Measurements from ENCODE around the gene CD200. TPM values are rescaled to one million over a fixed set of nuclear protein-coding genes. Genes with fewer than 3 reads are reported as not detected.

The CD200 gene
- total and polyA plus RNA-seq, 2 experiments from 2014 or later = 51.9 to 65.0 TPM

DNA sequence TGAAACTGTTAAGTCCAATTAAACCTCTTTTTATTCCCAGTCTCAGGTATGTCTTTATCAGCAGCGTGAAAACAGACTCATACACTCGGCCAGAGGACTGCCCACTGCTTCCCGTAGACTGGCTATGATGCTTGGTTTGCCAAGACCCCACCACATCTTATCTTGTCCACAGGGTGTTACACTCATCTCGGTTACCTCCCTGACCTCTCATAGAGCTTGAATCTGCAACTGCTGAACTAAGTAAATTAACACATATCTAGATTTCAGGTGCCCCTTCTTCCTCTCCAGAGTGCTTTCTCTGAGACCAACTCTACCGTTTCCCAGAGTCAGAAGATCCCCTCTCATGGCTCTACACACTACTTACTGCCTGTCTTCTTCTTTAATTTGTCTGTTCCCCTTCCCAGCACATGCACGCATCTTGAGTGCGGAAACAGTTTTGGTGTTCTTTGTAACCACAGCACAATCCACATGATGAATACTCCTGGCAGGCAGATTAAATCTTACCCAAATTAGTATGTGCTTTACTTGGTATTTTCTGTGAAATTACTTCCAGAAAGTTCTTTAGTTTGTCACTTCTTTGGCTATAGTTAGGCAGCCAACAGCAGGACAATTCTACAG lies 49.7 kb downstream of the CD200 start:
- no peak overlapping the region for H3K27ac ChIP-seq (ENCODE audit: low read depth)
- no peak overlapping the region for H3K4me3 ChIP-seq
- H3K9me2 ChIP-seq (ENCODE audit: insufficient read depth) = peaks cover 12% of the 10 kb centered on the region
- H3K9me3 Mint-ChIP-seq = no peaks in the 10 kb centered on the region
- H3K27me3 Mint-ChIP-seq (ENCODE audit: insufficient read depth, low read depth, poor library complexity) = no peaks in the 10 kb centered on the region
- no peaks in the 10 kb centered on the region for H3K27me3 ChIP-seq (ENCODE audit: insufficient read depth)
- H3K4me2 ChIP-seq = no peak overlapping the region
- H2AFZ ChIP-seq = peak overlapping the region; percentile 72; the same call in 1 of the 2 replicates
- peaks cover 26% of the 10 kb centered on the region for H3K4me1 Mint-ChIP-seq
- no peaks in the 10 kb centered on the region for H3K36me3 ChIP-seq (ENCODE audit: insufficient read depth)
- no peaks in the 10 kb centered on the region for H3K36me3 Mint-ChIP-seq (ENCODE audit: low read depth)
- no peaks in the 10 kb centered on the region for H4K20me1 ChIP-seq (replicated peaks; ENCODE audit: insufficient read depth)
- DNase-seq (ENCODE audit: low spot score) (no peak), ATAC-seq (no peak)
- TF ChIP-seq ZNF114 (CRISPR knock-in tag; IDR thresholded peaks at IDR 0.05) (no peak), CREB1 (CRISPR knock-in tag; IDR thresholded peaks at IDR 0.05; ENCODE audit: low read depth) (no peak), POLR2AphosphoS5 (IDR thresholded peaks at IDR 0.05; ENCODE audit: low read depth) (no peak), NANOG (IDR thresholded peaks at IDR 0.05; ENCODE audit: borderline replicate concordance) (no peak), EZH2phosphoT487 (IDR thresholded peaks at IDR 0.05; ENCODE audit: unreplicated experiment) (no peak), EZH2 (IDR thresholded peaks at IDR 0.05; ENCODE audit: low read depth, unreplicated experiment) (no peak), ZNF331 (CRISPR knock-in tag; IDR thresholded peaks at IDR 0.05; ENCODE audit: low read depth) (no peak), JUNB (IDR thresholded peaks at IDR 0.05; ENCODE audit: unreplicated experiment) (no peak), STAT1 (IDR thresholded peaks at IDR 0.05; ENCODE audit: unreplicated experiment) (no peak)
- TF ChIP-seq, protein P1, sequence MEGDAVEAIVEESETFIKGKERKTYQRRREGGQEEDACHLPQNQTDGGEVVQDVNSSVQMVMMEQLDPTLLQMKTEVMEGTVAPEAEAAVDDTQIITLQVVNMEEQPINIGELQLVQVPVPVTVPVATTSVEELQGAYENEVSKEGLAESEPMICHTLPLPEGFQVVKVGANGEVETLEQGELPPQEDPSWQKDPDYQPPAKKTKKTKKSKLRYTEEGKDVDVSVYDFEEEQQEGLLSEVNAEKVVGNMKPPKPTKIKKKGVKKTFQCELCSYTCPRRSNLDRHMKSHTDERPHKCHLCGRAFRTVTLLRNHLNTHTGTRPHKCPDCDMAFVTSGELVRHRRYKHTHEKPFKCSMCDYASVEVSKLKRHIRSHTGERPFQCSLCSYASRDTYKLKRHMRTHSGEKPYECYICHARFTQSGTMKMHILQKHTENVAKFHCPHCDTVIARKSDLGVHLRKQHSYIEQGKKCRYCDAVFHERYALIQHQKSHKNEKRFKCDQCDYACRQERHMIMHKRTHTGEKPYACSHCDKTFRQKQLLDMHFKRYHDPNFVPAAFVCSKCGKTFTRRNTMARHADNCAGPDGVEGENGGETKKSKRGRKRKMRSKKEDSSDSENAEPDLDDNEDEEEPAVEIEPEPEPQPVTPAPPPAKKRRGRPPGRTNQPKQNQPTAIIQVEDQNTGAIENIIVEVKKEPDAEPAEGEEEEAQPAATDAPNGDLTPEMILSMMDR (conservative IDR thresholded peaks at IDR 0.05; ENCODE audit: low read depth in 2 of 2) = no peak
- TF ChIP-seq, protein P2, sequence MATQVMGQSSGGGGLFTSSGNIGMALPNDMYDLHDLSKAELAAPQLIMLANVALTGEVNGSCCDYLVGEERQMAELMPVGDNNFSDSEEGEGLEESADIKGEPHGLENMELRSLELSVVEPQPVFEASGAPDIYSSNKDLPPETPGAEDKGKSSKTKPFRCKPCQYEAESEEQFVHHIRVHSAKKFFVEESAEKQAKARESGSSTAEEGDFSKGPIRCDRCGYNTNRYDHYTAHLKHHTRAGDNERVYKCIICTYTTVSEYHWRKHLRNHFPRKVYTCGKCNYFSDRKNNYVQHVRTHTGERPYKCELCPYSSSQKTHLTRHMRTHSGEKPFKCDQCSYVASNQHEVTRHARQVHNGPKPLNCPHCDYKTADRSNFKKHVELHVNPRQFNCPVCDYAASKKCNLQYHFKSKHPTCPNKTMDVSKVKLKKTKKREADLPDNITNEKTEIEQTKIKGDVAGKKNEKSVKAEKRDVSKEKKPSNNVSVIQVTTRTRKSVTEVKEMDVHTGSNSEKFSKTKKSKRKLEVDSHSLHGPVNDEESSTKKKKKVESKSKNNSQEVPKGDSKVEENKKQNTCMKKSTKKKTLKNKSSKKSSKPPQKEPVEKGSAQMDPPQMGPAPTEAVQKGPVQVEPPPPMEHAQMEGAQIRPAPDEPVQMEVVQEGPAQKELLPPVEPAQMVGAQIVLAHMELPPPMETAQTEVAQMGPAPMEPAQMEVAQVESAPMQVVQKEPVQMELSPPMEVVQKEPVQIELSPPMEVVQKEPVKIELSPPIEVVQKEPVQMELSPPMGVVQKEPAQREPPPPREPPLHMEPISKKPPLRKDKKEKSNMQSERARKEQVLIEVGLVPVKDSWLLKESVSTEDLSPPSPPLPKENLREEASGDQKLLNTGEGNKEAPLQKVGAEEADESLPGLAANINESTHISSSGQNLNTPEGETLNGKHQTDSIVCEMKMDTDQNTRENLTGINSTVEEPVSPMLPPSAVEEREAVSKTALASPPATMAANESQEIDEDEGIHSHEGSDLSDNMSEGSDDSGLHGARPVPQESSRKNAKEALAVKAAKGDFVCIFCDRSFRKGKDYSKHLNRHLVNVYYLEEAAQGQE (IDR thresholded peaks at IDR 0.05; ENCODE audit: unreplicated experiment) = no peak
- TF ChIP-seq, protein P3, sequence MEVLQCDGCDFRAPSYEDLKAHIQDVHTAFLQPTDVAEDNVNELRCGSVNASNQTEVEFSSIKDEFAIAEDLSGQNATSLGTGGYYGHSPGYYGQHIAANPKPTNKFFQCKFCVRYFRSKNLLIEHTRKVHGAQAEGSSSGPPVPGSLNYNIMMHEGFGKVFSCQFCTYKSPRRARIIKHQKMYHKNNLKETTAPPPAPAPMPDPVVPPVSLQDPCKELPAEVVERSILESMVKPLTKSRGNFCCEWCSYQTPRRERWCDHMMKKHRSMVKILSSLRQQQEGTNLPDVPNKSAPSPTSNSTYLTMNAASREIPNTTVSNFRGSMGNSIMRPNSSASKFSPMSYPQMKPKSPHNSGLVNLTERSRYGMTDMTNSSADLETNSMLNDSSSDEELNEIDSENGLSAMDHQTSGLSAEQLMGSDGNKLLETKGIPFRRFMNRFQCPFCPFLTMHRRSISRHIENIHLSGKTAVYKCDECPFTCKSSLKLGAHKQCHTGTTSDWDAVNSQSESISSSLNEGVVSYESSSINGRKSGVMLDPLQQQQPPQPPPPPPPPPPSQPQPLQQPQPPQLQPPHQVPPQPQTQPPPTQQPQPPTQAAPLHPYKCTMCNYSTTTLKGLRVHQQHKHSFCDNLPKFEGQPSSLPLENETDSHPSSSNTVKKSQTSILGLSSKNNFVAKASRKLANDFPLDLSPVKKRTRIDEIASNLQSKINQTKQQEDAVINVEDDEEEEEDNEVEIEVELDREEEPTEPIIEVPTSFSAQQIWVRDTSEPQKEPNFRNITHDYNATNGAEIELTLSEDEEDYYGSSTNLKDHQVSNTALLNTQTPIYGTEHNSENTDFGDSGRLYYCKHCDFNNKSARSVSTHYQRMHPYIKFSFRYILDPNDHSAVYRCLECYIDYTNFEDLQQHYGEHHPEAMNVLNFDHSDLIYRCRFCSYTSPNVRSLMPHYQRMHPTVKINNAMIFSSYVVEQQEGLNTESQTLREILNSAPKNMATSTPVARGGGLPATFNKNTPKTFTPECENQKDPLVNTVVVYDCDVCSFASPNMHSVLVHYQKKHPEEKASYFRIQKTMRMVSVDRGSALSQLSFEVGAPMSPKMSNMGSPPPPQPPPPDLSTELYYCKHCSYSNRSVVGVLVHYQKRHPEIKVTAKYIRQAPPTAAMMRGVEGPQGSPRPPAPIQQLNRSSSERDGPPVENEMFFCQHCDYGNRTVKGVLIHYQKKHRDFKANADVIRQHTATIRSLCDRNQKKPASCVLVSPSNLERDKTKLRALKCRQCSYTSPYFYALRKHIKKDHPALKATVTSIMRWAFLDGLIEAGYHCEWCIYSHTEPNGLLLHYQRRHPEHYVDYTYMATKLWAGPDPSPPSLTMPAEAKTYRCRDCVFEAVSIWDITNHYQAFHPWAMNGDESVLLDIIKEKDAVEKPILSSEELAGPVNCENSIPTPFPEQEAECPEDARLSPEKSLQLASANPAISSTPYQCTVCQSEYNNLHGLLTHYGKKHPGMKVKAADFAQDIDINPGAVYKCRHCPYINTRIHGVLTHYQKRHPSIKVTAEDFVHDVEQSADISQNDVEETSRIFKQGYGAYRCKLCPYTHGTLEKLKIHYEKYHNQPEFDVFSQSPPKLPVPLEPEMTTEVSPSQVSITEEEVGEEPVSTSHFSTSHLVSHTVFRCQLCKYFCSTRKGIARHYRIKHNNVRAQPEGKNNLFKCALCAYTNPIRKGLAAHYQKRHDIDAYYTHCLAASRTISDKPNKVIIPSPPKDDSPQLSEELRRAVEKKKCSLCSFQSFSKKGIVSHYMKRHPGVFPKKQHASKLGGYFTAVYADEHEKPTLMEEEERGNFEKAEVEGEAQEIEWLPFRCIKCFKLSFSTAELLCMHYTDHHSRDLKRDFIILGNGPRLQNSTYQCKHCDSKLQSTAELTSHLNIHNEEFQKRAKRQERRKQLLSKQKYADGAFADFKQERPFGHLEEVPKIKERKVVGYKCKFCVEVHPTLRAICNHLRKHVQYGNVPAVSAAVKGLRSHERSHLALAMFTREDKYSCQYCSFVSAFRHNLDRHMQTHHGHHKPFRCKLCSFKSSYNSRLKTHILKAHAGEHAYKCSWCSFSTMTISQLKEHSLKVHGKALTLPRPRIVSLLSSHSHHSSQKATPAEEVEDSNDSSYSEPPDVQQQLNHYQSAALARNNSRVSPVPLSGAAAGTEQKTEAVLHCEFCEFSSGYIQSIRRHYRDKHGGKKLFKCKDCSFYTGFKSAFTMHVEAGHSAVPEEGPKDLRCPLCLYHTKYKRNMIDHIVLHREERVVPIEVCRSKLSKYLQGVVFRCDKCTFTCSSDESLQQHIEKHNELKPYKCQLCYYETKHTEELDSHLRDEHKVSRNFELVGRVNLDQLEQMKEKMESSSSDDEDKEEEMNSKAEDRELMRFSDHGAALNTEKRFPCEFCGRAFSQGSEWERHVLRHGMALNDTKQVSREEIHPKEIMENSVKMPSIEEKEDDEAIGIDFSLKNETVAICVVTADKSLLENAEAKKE (CRISPR knock-in tag; IDR thresholded peaks at IDR 0.05) = no peak
- TF ChIP-seq, protein P4, sequence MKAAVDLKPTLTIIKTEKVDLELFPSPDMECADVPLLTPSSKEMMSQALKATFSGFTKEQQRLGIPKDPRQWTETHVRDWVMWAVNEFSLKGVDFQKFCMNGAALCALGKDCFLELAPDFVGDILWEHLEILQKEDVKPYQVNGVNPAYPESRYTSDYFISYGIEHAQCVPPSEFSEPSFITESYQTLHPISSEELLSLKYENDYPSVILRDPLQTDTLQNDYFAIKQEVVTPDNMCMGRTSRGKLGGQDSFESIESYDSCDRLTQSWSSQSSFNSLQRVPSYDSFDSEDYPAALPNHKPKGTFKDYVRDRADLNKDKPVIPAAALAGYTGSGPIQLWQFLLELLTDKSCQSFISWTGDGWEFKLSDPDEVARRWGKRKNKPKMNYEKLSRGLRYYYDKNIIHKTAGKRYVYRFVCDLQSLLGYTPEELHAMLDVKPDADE (IDR thresholded peaks at IDR 0.05) = no peak
- no peak overlapping the region for H3K4me3 Mint-ChIP-seq
- no peak overlapping the region for H3K27ac Mint-ChIP-seq
- H3K79me2 ChIP-seq (replicated peaks; ENCODE audit: insufficient read depth) = no peaks in the 10 kb centered on the region
- no peaks in the 10 kb centered on the region for H3F3A ChIP-seq (replicated peaks; ENCODE audit: low read depth)
- peaks cover 38% of the 10 kb centered on the region for H3K4me1 ChIP-seq (ENCODE audit: insufficient read depth)
